ENCODE results near the gene ALOX5AP. TPM values are rescaled to one million over a fixed set of nuclear protein-coding genes. Genes with fewer than 3 reads are reported as not detected.

ALOX5AP gene
- total and polyA plus RNA-seq, 9 of the 15 experiments (the other 6 are each of a cell fraction or from before 2014, with no cell fraction given) = 0.31 TPM; not detected in 8

DNA sequence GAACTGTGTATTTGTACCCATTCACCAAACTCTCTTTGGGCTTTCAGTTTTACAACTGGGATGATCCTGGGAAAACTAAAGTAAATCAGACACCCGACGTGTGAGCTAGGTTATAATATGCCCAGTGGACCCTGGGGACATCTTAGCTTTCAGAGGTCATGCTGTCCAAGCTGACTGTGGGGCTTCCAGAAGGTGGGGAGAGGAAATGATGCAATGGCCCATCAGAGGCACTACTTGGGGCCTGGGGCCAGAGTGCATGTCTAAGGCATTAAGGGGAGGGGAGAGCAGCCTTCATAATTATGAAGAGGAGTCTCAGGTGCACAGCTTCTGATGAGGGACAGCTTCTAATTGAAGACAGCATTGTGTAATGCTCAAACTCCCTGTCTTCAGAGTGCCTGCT lies 30.9 kb downstream of the ALOX5AP start:
- in situ Hi-C loops (cut with MboI) (no loop called here), intact Hi-C loops (cut with micrococcal nuclease) (no loop called here)
- Histone ChIP-seq H3K27me3 (ENCODE audit: control insufficient read depth in 2 of 2, insufficient read depth in 2 of 2, low read length in 2 of 2) (no peaks in the 10 kb centered on the region; a peak in 1 of 5 replicates), H3K9me3 (replicated peaks; ENCODE audit: control insufficient read depth, insufficient read depth, low read depth, low read length) (no peaks in the 10 kb centered on the region), H3K4me3 (no peak overlapping the region), H3K79me2 (ENCODE audit: control insufficient read depth, insufficient read depth, low read length) (no peaks in the 10 kb centered on the region), H3K27ac (ENCODE audit: extremely low read depth, low read depth, low read length) (no peak overlapping the region), H3K9me1 (ENCODE audit: control insufficient read depth, insufficient read depth, low read length) (no peaks in the 10 kb centered on the region), H2AFZ (ENCODE audit: low read depth, low read length) (no peak overlapping the region), H3K4me2 (ENCODE audit: insufficient read depth, low read length) (no peak overlapping the region), H3K9ac (ENCODE audit: insufficient read depth in 1 of 2, low read depth in 2 of 2, low read length in 2 of 2) (no peak overlapping the region), H4K20me1 (replicated peaks; ENCODE audit: control insufficient read depth, insufficient read depth, low read length) (no peaks in the 10 kb centered on the region), H3K36me3 (ENCODE audit: control insufficient read depth, insufficient read depth, low read length) (no peaks in the 10 kb centered on the region), H3K4me1 (replicated peaks in 1 of 2; ENCODE audit: control insufficient read depth in 2 of 2, insufficient read depth in 2 of 2, low read length in 2 of 2) (no peaks in the 10 kb centered on the region)
- ATAC-seq (no peak; the same call in 2 of the 3 replicates), DNase-seq (ENCODE audit: extremely low read depth in 1 of 4, low spot score in 3 of 4) (no peak), FAIRE-seq (no peak)
- WGBS (ENCODE audit: insufficient coverage, low coverage, missing lambda C conversion rate) = 0% methylated on average over 2 of the region's 2 CpGs
- ChIA-PET CTCF (ENCODE audit: low intra/inter-chr PET ratio) (no interaction called here), POLR2A (no interaction called here)
- no peak for TF ChIP-seq NFYB (IDR thresholded peaks at IDR 0.05; ENCODE audit: extremely low read depth, insufficient read length)
- TF ChIP-seq ZSCAN32 (CRISPR knock-in tag; IDR thresholded peaks at IDR 0.05) = no peak
- TF ChIP-seq PML (IDR thresholded peaks at IDR 0.05; ENCODE audit: low read length) = no peak
- no peak for TF ChIP-seq LEF1 (IDR thresholded peaks at IDR 0.05)
- TF ChIP-seq MCM5 (IDR thresholded peaks at IDR 0.05; ENCODE audit: low read depth) = no peak
- no peak for TF ChIP-seq CREM (IDR thresholded peaks at IDR 0.05; ENCODE audit: low read depth)
- TF ChIP-seq CTBP1 (IDR thresholded peaks at IDR 0.05; ENCODE audit: borderline replicate concordance) = no peak
- TF ChIP-seq ZNF707 (CRISPR knock-in tag; conservative IDR thresholded peaks at IDR 0.05) = no peak
- no peak for TF ChIP-seq HDAC2 (IDR thresholded peaks at IDR 0.05)
- TF ChIP-seq HMG20A (CRISPR knock-in tag; conservative IDR thresholded peaks at IDR 0.05) = no peak
- TF ChIP-seq NFIC (IDR thresholded peaks at IDR 0.05) = no peak
- no peak for TF ChIP-seq ZNF778 (CRISPR knock-in tag; IDR thresholded peaks at IDR 0.05)
- no peak for TF ChIP-seq ZNF347 (CRISPR knock-in tag; IDR thresholded peaks at IDR 0.05; ENCODE audit: low read depth)
- no peak for TF ChIP-seq NR2C2 (CRISPR knock-in tag; IDR thresholded peaks at IDR 0.05)
- no peak for TF ChIP-seq NR2C2 (tag; IDR thresholded peaks at IDR 0.05)
- TF ChIP-seq, protein P1, sequence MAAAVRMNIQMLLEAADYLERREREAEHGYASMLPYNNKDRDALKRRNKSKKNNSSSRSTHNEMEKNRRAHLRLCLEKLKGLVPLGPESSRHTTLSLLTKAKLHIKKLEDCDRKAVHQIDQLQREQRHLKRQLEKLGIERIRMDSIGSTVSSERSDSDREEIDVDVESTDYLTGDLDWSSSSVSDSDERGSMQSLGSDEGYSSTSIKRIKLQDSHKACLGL (CRISPR knock-in tag; IDR thresholded peaks at IDR 0.05; ENCODE audit: borderline replicate concordance, poor library complexity, severe bottlenecking) = no peak
- no peak for TF ChIP-seq DPF2 (IDR thresholded peaks at IDR 0.05)
- no peak for TF ChIP-seq EP400 (IDR thresholded peaks at IDR 0.05)
- no peak for TF ChIP-seq FOS (IDR thresholded peaks at IDR 0.05; ENCODE audit: extremely low read depth, insufficient read length)
- no TSS peak for BruUV-seq (replicated peaks)

Measured in K562 (cell line).